Inflammatory macrophage treated with lipopolysaccharide for 1 hour (primary cell): ENCODE results near the gene EPB41.
"Not testable (repeated sequence)": the region's sequence is repeated elsewhere in the genome, so short reads cannot be mapped to it uniquely, and the experiment has no call there.

Source experiments
- DNase-seq, 2 donors: peaks; one replicate each; pipeline ENCODE4 v3.0.0-alpha.2; 2020 to 2022

EPB41 gene

DNA sequence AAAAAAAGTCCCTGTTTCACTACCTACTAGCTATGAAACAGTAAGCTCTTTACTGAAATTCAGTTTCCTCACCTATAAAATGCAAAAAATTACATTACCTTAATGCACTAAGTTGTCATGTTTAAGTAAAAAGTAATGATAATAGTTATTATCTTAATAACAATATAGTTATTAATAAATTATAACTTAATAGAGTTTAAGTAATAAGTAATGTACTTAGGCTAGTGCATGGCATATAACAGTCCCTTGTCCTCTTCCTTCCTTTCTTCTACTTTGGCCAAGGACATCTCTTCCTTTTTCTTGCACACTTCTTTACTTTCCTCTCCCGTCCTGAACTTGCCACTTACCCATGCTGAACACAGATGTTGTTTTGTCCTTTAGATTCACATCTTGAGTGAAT lies 200.3 kb downstream of the EPB41 start:
- DNase-seq: no peak

DNA sequence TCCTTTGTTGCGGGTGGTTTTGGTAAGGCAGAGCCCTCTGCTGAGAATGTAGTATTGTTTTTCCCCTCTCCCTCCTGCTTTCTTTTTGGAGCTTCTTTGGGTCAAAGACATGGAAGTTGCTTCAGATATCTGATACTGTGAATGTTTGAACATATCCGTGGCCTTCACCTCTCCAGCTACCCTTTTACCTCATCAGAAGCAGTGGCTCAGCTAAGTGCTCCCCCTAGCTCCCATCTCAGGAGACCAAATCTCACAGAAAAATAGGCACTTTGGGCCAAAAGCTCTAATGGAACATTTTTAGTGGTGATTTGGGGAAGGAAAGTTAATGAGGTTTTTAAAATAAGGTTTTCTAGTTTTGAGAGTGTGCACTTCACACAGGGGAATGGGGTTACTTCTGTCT lies 203.0 kb downstream of the EPB41 start:
- no peak for DNase-seq

DNA sequence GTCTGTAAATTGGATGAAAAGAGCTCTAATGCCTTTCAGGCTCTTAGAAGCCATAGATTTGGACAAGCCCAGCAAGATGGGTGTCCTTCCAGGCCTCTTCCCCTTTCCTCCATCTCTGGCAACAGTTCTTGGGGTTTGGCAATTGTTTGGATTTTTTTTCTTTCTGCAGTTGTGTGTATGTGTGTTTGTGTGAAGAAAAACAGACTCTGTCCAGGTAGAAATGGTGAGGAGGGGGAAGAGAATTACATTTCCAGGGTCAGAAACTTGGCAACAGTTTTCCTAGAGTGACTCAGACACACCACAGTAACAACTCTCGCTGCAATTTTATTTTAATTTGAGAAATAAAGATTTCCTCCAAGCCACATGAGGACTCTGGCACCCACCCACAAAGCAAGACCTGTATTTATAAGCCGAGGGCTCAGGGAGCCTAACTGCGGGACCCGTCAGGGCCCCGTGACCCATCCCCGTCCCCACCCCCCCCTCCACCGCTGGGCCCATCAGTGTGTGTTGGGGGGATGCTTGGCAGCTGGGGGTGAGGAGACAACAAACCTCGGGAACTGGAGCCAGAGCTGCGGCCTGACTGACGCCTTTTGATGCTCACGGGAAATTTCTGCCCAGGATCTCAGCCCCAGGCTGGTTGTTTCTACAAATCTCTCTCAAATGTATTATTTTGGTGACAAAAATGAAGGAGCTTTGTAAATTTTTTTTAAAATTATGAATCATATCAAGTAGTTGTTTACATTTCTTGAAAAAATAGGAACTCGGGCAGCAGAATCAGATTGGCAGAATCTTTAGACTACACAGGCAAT lies 205.0 kb downstream of the EPB41 start:
- no peak for DNase-seq

DNA sequence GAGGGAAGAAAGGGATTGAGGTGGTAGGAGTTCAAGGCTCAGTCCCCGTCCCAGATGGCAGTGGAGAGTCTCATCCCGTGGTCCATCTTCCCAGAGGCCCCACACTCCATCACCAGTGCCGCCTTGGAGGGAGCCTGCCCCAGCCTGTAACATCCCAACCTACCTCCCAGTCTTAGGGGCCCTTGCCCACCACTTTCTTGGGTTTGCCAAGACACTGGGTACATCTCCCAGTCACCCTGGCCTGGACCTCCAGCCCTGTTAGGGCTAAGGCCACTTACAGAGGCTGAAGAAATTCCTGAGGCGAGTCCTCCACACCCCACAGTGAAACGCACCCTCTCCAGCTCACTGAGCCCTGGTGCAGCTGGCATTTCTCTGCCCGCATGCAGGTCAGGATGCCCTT lies 206.0 kb downstream of the EPB41 start:
- no peak for DNase-seq

DNA sequence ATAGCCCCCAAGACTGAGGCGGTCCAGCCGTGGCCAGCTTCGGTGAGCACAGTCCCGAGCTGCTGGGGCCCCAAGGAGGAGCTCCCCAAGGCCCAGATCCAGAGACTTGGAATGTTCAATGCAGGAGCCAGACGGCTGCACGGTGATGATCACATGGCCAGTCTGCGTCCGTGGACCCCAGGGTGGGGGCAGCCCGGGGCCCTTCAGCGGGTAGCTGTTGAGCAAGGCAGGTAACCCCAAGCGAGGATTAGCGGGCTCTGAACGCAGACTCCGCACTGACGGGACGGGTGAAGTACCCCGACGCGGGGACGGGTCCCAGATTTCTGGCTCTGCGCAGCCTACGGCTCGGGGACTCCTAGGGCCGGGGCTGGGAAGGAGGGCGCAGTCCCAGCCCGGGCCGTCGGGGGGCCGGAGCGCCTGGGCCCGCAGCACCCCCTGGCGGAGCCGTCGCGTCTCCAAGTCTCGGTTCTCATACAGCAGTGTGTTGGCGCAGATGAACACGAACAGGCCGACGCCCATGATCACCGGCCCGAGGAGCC lies 206.6 kb downstream of the EPB41 start:
- peak; percentile 48 to 64 for DNase-seq

DNA sequence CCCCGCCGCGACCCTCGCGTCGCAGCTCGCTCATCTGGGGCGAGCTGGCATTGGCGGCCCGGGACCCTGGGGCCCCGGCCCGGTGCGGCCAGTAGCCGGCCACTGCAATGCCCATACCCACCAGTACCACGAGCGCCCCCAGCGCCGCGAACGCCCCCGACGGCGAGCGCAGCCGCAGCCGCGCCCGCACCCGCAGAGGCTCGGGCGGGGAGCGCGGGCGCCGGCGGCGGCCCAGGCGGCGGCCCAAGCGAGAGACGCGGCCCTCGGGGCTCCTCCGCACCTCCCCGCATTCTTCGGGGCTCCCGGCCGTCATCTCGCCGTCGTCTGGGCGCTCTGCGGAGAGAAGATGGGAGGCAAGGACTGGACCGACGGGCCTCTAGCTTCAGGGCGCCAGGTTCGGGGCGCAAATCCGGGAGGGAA lies 207.2 kb downstream of the EPB41 start:
- no peak for DNase-seq

DNA sequence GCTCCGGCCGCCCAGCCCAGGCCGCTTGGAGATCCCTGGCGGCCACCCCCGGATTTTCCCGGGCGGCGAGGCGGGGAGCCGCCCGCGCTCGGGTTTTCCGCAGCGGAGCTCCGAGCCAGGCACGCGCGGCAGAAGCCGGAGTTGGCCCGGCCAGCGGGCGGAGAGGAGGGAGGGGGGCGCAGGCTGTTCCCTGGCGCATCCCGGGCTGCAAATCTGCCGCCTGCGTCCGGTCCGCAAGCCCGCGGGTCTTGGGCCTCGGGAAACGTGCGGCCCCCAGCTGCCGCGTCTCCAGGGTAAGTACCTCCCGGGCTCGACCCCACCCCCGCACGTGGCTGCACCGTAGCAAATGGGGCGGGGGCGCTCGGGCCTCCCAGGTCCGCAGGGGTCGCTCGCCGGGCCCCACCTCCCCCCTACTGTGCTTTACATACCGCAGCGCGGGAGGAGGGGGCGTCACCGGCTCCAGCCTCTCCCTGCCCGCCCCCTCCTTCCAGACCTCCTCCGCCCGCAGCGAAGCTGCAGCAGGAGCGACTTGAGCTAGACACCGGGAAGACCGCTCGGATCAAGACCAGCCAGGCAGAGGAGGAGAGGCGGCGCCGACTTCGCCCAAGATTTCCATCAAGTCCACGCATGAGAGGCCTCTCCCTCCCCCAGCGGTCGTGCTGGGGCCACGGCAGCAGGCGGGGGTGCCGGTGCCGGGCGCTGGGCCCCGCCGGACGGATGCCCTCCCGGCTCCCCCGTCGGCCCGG lies 207.7 kb downstream of the EPB41 start:
- DNase-seq: peak; percentile 26 to 29

DNA sequence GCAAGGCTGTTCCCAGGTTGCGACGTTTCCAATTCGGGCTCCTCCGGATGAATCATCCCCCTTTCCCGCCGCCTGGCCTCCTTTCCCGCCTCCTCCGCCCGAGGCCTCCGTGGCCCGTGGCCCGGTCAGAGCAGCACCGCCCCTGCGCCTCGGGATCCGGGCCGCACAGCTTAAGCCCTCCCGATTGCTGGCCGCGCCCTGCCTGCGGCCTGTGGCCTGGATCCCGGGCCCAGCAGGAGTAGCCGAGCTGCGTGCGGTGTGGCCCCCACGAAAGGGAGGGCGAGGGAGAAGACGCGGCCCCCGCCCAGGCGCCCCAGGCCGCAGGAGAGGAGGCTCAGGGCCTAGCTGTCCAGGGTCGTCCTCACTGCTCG lies 208.3 kb downstream of the EPB41 start:
- DNase-seq: peak; percentile 14 to 22

DNA sequence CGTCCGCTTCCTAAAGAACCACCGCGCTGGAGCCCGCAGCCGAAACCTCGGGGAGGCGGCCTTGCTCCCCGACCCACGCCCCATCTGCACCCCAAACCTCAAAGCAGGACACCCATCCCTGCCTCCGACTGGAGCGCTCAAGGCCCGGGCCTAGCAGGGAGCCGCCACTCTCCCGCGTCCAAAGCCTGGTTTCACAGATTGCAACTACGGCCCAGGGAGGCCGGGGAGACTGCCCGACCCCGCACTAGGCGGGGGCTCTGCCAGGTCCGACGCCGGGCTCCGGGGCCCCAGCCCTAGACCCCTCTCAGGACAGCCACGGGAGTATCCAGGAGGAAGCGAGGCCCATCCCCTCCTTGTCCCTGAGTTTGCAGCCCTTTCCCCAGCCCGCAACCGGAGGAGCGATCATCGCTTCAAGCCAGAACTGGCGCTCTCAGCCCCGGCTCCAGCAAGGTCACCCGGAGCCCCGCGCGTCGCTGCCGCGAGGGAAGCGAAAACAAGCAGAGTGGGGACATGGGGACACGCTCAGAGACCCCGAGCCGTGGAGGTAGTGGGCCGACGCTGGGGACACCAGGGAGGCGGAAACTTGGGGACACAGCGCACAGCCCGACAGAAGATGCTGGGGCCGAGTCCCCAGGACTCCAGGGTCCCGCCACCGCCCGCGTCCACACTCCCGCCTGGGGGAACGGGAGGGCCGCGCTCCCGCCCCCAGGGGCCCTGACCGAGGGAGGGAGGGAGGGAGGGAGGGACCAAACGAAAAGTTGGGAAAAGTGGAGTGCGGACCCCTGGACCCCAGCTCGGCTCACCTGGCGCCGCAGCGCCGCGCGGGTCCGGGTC lies 208.9 kb downstream of the EPB41 start:
- no peak for DNase-seq

DNA sequence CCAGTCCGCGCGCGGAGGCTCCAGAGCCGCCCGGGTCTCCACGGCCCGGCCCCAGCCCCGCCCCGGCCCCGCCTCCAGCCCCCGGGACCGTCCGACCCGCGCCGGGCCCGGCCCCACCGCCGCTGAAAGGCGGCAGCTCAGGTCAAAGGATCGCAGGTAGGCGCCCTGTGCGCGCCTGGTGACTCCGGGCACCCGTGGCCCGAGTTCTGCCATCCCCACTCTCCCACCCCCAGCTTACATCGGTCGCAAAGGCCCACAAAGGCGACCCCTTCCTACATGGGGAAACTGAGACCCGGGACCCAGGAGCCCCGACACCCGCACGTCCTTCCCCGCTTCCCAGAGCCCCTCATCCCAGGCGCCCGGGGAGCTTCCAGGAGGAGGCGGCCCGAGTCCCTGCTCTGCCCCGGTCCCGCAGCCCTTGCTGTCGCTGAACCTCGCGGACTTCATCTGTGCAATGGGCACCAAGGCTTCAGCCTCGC lies 209.6 kb downstream of the EPB41 start, which contains the start of gene TMEM200B:
Gene TMEM200B, minus strand, starts transcription at position 17 of the 479 bp plus-strand sequence. CDS start 2,075 bp downstream, outside the sequence.
- DNase-seq: no peak

DNA sequence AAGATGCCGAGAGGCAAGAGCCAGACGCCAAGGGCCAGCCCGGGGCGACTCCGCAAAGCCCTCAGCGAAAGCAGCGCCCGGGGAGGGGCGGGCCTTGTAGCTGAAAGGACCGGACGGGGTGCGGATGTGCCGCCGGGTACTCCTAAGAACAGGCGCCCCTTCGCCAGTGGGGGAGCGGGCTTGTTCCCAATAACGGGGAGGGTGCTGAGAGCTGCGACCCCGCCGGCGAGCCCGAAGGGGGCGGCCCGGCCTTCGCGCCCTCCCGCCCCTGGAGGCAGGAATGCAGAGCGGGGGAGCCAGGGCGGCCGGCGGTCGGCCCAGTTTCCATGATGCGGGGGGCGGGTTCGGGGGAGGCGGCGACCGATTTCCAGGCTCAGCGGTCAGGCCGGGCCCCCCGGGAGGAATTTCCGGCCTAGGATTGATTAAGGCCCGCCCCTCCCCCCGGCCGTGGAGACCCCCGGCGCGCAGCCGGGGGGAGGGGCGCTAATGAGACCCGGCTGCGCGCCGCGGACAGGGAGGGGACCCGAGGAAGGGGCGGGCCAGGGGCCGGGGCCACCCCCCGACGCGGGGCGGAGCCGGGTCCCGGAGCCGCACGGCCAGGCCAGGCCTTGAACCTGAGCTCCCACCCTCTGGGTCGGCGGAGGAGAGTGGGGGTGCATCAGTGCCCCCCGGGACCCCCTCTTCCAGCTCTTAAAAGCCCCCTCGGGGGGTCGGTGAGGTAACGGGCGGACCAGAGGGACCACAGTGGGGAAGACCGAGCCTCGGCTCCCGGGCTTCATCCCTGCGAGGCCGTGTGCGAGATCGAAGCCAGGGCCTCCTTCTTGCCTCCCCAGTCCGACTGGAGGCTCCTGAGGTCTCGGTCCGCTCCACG lies 210.2 kb downstream of the EPB41 start:
- DNase-seq: peak in 1 of 2 donors; percentile 28

DNA sequence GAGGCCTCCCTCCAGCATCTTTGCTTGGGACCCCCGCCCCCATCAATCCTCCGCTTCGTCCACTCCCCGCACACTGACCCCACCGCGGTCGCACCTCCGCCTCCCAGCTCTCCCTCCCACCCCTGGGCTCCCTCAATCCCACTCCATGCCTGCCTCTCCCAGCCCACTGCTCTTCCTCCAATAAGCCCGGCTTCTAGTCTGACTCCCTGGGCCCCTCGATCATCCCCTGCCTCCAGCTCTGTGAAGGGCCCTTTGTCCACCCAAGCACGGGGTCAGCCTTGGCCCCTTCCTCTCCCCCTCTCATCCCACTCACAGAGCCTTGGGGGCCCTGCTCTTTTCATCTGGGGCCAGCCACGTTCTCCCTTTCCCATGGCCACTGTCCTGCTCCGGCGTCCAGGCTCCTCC lies 210.9 kb downstream of the EPB41 start:
- no peak for DNase-seq

DNA sequence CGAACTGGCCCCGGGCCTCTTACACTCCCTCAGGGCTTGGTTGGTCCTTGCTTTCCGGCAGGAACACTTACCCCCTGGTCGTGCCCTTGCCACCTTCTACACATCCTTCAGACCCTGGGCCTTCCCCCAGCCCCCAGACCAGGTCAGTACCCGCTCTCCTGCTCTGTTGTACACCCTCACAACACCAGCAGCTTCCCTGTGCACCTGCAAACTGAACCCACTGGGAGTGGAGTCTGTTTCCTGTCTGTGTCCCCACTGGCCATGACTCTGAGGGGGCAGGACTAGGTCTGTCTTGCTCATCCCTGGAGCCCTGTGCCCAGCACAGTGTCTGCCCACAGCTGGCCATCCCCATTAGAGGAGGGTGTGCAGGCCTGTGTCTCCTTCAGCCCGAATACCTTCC lies 211.4 kb downstream of the EPB41 start:
- no peak for DNase-seq

DNA sequence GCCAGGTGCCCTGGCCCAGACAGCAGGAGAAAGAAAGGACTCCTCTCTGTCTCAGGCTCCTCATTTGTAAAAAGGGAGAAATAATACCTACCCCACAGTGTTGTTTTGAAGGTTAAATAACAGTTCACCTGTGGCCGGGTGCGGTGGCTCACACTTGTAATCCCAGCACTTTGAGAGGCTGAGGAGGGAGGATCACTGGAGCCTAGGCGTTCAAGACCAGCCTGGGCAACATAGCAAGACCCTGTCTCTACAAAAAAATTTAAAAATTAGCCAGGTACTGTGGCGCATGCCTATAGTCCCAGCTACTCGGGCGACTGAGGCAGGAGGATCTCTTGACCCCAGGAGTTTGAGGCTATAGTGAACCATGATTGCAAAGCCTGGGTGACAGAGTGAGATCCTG lies 211.8 kb downstream of the EPB41 start:
- DNase-seq: no peak

DNA sequence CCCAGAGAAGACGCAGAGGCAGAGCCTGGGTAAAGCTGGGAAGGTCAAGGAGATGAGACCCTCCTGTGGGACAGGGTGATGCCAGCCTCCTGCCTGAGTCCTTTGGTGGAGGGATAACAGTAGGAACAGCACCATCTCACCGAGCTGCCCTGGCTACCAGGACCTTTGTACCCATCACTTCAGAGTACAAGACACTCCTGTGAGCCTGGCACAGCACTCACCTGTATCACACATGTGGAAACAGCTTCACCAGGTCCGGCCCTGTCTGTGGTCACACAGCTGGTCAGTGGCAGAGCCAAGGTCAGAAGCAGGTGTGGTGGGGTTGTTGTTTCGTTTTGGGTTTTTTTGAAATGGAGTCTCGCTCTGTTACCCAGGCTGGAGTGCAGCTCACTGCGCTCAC lies 214.4 kb downstream of the EPB41 start:
- DNase-seq: no peak

DNA sequence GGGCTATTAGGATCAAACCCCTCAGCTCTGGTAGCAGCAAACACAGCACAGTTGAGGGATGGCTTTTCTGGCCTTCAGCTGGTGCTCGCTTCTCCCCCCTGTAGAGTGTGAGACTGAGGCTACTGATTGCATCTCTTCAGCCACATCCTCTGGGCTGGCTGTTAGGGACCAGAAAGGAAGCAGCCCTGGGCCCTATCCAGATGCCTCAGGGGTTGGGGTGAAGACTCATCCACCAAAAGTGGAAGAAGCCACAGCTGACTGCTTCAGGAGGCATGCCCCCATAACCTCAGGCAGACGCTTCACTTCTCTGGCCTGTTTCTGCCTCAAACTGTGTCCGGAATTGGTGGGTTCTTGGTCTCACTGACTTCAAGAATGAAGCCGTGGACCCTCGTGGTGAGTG lies 215.5 kb downstream of the EPB41 start:
- no peak for DNase-seq

DNA sequence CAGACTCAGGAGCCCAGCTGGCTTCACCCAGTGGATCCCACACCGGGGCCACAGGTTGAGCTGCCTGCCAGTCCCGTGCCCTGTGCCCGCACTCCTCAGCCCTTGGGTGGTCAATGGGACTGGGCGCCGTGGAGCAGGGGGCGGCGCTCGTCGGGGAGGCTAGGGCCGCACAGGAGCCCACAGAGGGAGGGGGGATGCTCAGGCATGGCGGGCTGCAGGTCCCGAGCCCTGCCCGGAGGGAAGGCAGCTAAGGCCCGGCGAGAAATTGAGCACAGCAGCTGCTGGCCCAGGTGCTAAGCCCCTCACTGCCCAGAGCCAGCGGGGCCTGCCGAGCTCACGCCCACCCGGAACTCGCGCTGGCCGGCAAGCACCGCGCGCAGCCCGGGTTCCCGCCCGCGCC lies 216.7 kb downstream of the EPB41 start:
- DNase-seq: not testable (repeated sequence)

DNA sequence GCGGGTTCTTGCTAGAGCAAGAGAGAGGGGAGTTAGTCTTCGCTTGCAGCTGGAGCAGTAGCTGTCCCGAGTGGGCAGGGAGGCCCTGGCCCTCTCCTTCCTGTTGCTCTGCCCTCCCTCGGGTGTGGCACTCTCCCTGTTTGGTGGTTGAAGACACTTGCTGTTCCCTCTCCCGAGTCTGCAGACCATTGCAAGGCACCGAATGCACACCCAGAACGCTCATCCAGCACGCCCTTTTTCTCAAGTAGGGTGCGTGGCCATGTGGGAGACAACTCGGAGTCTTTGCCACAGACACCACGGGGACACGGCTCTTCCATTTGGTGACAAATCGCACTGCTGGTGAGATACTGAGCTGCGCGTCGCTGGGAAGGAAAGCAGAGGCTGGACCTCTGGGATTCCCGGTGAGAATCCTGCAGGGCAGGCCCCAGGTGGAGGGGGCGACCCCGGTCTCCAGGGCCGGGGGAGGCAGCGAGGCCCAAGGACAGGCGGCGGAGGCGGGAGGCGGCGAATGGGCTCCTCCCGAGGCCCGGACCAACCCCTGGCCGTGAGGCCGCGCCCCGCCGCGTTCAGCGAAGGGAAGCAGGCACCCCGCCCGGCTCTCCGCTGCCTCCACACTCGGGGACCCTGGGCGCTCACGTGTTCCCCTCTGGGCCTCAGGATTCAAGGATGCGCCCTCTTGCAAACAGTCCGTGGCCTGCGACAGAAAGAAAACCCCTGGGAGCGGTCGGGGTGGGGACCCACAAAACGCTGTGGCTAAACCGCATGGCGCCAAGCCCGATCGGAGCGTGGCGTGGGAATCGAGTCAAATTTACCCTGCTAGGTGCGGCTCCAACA lies 219.7 kb downstream of the EPB41 start:
- DNase-seq: no peak

DNA sequence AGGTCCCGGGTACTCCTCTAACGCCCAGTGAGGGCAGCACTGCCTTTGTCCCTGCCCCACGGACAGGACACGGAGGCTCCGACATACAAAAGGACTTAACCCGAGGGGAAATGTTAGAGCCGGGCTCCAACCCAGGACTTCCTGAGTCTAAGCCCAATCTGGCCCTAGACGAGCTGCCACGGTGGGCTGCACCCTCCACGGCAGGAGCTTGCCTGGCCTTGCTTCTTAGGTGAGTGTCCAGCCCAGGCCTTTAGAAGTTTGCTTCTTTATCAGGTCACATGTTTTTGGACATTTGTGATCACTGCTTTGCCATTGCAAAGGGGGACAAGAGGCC lies 220.3 kb downstream of the EPB41 start:
- no peak for DNase-seq

DNA sequence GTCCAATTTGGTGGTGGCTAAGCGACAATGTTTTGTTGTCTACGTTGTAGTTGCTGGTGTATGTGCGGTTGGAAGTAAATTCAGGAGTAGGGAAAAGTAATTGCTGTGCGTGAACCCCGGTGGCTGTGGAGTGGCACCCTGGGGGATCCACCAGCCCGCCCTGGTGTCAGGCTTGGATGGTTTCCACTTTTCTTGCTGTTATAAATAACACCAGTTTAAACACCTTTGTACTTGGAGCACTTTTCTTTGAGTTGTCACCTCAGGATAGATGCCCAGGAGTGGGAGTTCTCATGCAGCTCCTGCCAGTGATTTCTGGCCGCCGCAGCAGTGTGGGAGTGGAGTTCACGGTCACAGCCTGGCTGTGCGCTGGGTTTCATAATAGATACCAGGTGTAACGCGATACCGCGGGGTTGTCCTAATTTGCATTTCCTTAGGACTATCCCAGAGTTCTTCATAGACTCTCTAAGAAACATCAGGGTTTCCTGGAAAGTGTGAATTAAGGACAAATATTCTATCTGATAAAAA lies 222.1 kb downstream of the EPB41 start:
- no peak for DNase-seq

DNA sequence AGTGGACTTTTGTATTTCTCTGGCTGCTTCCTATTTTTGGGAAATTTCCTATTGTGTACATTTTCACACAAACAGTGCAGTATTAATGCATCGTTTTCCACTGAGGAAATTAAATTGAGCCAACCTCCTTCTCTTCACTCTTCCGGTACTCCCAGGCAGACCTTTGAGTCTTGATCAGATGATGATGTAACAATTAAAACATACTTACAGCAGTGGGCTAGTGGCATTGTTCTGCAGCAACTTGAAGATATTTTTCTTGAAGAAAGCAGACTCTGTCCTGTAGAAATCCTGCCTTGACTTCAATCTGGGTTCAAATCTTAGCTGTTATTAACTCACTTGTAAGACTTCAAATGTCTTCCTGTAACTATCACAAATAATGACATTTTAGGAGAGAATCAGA lies 228.3 kb downstream of the EPB41 start:
- no peak for DNase-seq
